NCI-H2029 (cell line): ENCODE data around the gene KAT8.
"Not testable (repeated sequence)": the region's sequence is repeated elsewhere in the genome, so short reads cannot be mapped to it uniquely, and the experiment has no call there.

ENCODE experiments used
- DNase-seq: peaks from one replicate; lab custom pipeline; 2025; lab: John Stamatoyannopoulos, UW

Gene KAT8

GRCh38 chr16:31148896-31149295 lies 31.4 kb downstream of the KAT8 start:
- DNase-seq: no peak

- DNase-seq: no peak
Observed at GRCh38 chr16:31149332-31149731, 31.9 kb downstream of the KAT8 start.

- DNase-seq: no peak
Observed at GRCh38 chr16:31149894-31150890, 32.7 kb downstream of the KAT8 start, which contains the start of gene PRSS36. TSS of gene PRSS36 (minus strand) at chr16:31150066. CDS start at chr16:31150035, 31 bp downstream.

GRCh38 chr16:31150976-31151375 lies 33.5 kb downstream of the KAT8 start:
- DNase-seq: not testable (repeated sequence)

- DNase-seq: no peak
Observed at GRCh38 chr16:31157136-31157535, 39.7 kb downstream of the KAT8 start.

- no peak for DNase-seq
Observed at GRCh38 chr16:31167315-31167714, 49.9 kb downstream of the KAT8 start.

GRCh38 chr16:31168848-31169247 lies 51.4 kb downstream of the KAT8 start:
- DNase-seq: no peak

- DNase-seq: peak; percentile 26
Observed at GRCh38 chr16:31170048-31170447, 52.6 kb downstream of the KAT8 start.

- peak; percentile 88 for DNase-seq
Observed at GRCh38 chr16:31177136-31177535, 59.7 kb downstream of the KAT8 start.

- DNase-seq: no peak
Observed at GRCh38 chr16:31179219-31179746, 61.8 kb downstream of the KAT8 start.

- DNase-seq: peak; percentile 83
Observed at GRCh38 chr16:31179747-31180459, 62.4 kb downstream of the KAT8 start, which contains the start of gene FUS. TSS of gene FUS (plus strand) at chr16:31180139. CDS start at chr16:31180215, 76 bp downstream.
